Measurements from ENCODE around the gene SDHA. TPM values are rescaled to one million over a fixed set of nuclear protein-coding genes. Genes with fewer than 3 reads are reported as not detected.

The SDHA gene
- total RNA-seq, 1 experiment from 2014 or later = 140 TPM

GRCh38 chr5:187617-188451, 30.3 kb upstream of the SDHA start:
- Histone ChIP-seq H3K9me3 (no peaks in the 10 kb centered on the region), H3K4me3 (ENCODE audit: low read depth, low read length) (no peak overlapping the region), H3K4me1 (no peaks in the 10 kb centered on the region), H3K27me3 (replicated peaks; ENCODE audit: control insufficient read depth, insufficient read depth, low read length) (no peaks in the 10 kb centered on the region), H3K36me3 (ENCODE audit: control insufficient read depth, insufficient read depth, low read length) (no peaks in the 10 kb centered on the region)
- no peak for DNase-seq
- CTCF ChIA-PET = interaction anchor here (0.6 to 1.1 kb wide), 14 partner anchors 14 to 259 kb away, joined by 3 to 8 read pairs (median 4); partner anchors contain the start of genes CCDC127, PDCD6 and SDHA
- intact Hi-C loops (cut with micrococcal nuclease; ENCODE audit: unreplicated experiment) = loop anchor here (1.0 to 2.0 kb wide), 2 partner anchors 146 to 243 kb away; no protein-coding TSS in a partner anchor
- TF ChIP-seq CTCF (IDR thresholded peaks at IDR 0.05; ENCODE audit: insufficient read depth in 1 of 2, low read depth in 1 of 2, low read length in 1 of 2, severe bottlenecking in 1 of 2, unreplicated experiment in 1 of 2) = no peak
- Mint-ChIP-seq H3K36me3 (ENCODE audit: insufficient read depth, unreplicated experiment) (peaks cover 6% of the 10 kb centered on the region), H3K27me3 (ENCODE audit: insufficient read depth, unreplicated experiment) (no peaks in the 10 kb centered on the region), H3K4me3 (ENCODE audit: unreplicated experiment) (no peak overlapping the region), H3K4me1 (ENCODE audit: low read depth, unreplicated experiment) (peaks cover 8% of the 10 kb centered on the region), H3K27ac (ENCODE audit: unreplicated experiment) (no peak overlapping the region), H3K9me3 (ENCODE audit: unreplicated experiment) (no peaks in the 10 kb centered on the region)
- POLR2A ChIA-PET = interaction anchor here (1.1 kb wide), 1 partner anchor 30 kb away, joined by 8 read pairs; the partner anchor contains the start of genes CCDC127 and SDHA
- no TSS peak for BruUV-seq (replicated peaks)

- BruUV-seq (replicated peaks) = no TSS peak
- POLR2A ChIA-PET = interaction anchor here (1.1 kb wide), 1 partner anchor 29 kb away, joined by 8 read pairs; the partner anchor contains the start of genes CCDC127 and SDHA
- H3K4me3 ChIP-seq (ENCODE audit: low read depth, low read length) = no peak overlapping the region
These were observed 29.3 kb upstream of the SDHA start for GRCh38 chr5:188488-189481.

More at GRCh38 chr5:188488-189481, 29.3 kb upstream of the SDHA start:
- Mint-ChIP-seq H3K4me1 (ENCODE audit: low read depth, unreplicated experiment) (peaks cover 8% of the 10 kb centered on the region), H3K27me3 (ENCODE audit: insufficient read depth, unreplicated experiment) (no peaks in the 10 kb centered on the region), H3K27ac (ENCODE audit: unreplicated experiment) (no peak overlapping the region), H3K36me3 (ENCODE audit: insufficient read depth, unreplicated experiment) (peaks cover 6% of the 10 kb centered on the region), H3K4me3 (ENCODE audit: unreplicated experiment) (no peak overlapping the region), H3K9me3 (ENCODE audit: unreplicated experiment) (no peaks in the 10 kb centered on the region)
- DNase-seq = peak; percentile 81 to 88
- peak; percentile 90 to 91 for TF ChIP-seq CTCF (IDR thresholded peaks at IDR 0.05; ENCODE audit: insufficient read depth in 1 of 2, low read depth in 1 of 2, low read length in 1 of 2, severe bottlenecking in 1 of 2, unreplicated experiment in 1 of 2)
- no peaks in the 10 kb centered on the region for H3K4me1 ChIP-seq
- no peaks in the 10 kb centered on the region for H3K9me3 ChIP-seq
- CTCF ChIA-PET = interaction anchor here (0.6 to 1.1 kb wide), 14 partner anchors 13 to 269 kb away, joined by 3 to 8 read pairs (median 4); partner anchors contain the start of genes PDCD6 and SDHA
- intact Hi-C loops (cut with micrococcal nuclease; ENCODE audit: unreplicated experiment) = loop anchor here (1.0 to 2.0 kb wide), 2 partner anchors 146 to 242 kb away; no protein-coding TSS in a partner anchor
- no peaks in the 10 kb centered on the region for H3K27me3 ChIP-seq (replicated peaks; ENCODE audit: control insufficient read depth, insufficient read depth, low read length)
- H3K36me3 ChIP-seq (ENCODE audit: control insufficient read depth, insufficient read depth, low read length) = no peaks in the 10 kb centered on the region

Measured in Caco-2 (cell line).